GM21360 (cell line): ENCODE results near the gene SPNS3.

Experiments used
- ATAC-seq: cut with Tn5 transposase; IDR thresholded peaks from one replicate; pipeline ENCODE4 v1.9.1; 2021; ENCODE audit warnings: mild to moderate bottlenecking, moderate library complexity; ENCODE audit not compliant: unreplicated experiment

Gene SPNS3

DNA sequence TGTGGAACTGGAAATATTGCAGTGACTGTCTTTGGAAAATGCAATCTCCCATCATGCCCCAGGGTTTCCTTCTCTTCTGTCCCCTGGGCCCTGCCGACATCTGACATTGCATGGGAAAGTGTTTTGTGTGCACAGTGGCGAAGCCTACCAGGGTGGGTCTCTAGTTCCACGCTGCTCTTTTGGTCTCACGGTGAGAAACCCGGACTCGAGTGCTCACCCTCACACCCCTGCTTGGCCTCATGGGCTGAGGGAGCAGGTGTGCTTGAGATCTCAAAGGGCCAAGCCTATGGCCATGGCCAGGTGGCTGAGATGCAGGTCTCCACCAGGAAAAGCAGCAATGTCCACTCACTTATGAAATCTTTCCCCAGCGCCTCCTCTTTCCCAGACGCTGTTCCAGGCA is 32.0 kb downstream of the SPNS3 start:
- ATAC-seq, result no peak

DNA sequence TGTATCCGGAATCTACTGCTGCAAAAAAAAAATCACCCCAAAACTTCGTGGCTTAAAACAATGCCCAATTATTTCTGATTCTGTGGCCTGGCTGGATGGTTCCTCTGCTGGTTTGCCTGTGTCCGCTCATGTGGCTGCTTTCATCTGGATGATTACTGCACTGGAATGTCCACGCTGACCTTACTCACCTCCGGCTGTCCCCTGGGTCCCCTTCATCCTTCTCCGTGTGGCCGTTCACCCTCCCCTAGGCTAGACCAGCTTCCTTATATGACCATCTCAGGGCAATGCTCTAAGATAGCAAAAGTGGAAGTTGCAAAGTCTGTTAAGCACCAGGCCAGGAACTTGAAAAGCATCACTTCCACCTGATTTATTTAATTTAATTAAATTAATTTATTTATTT is 33.5 kb downstream of the SPNS3 start:
- no peak for ATAC-seq

DNA sequence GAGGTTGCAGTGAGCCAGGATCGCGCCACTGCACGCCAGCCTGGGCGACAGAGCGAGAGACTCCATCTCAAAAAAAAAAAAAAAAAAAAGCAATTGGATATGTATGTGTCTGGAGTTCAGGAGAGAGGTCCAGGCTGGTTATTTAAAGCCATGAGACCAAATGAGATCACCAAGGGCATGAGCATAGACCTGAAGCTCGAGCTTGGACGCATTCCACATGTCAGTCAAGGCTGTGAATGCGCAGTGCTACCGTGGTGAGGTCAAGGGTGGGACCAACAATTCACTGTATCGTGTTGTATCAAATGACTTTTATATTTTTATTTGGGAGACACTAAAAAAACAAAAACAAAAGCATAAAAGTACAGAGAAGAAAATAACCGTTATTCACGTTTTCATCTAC is 35.8 kb downstream of the SPNS3 start:
- no peak for ATAC-seq

DNA sequence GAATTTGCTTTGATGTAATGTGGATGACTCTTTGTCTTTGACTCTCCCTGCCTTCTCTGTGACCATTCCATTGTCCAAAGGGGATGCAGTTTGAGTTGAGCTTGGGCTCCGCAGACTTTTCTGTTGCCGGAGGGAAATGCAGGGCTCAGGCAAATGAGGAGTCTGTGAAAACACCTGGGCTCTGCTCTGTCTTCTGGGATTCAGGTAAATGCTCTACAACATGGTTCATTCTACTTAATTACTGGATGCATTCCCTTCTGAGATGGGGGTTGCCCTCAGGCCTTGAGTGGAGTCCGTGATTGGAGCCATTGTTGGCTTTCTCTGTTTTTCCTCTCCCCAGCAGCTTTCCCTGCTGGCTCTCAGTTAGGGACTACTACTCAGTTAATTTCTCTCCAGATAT is 38.5 kb downstream of the SPNS3 start:
- ATAC-seq, result no peak

DNA sequence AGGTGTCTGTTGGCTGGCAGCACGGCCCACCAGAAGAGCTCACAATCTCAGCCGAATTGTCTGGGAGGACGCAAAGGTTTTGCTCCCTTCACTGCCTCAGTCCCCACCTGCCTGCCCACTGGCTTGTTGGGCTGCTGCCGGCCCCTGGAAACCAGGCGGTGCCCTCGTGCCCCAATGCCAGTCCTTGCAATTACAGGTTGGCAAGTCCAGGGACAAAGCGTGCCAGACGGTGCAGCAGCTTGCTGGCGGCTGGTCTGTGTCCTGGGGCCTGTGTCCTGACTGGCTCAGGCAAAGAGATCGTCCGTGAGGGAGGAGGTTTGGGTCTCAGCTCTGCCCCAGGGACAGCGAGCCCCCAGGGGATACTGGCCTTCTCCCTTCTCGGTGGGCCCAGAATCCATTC is 40.4 kb downstream of the SPNS3 start:
- ATAC-seq, result no peak

DNA sequence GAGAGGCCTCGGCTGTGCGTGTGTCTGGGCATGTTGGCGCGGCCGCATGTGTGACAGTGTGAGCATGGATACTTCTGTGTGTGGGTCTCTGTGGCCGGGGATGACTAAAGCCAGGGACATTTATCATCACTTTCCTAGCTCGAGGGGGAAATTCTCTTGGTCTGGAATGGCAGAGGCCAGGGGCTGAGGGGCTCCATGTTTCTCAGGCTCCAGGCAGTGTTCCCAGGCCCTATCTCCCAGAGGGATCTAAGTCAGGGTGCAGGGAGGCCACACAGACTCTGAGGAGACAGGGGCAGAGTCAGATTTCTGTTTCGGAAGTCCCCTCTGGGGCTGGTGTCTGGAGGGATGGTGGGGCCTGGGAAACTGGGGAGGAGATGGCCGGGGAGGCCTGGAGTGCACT is 41.3 kb downstream of the SPNS3 start:
- no peak for ATAC-seq

DNA sequence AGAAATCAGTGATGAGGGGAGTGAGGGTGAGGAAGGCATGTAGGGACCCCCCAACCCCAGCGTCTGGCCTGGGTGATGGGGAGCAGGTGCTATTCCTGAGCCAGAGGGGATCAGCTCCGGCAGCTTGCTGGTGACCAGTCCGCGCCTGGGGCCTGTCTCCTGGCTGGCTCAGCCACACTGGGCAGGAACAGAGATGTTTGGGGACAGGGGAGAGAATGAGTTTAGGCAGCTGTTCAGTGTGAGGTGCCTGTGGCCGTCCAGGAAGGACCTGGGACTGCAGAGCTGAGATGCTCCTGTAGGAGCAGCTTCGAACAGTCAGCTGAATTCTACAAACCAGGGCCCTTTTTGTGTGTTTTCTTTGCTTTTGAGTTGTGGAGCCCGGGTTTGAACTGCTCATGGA is 41.7 kb downstream of the SPNS3 start:
- ATAC-seq, result no peak

DNA sequence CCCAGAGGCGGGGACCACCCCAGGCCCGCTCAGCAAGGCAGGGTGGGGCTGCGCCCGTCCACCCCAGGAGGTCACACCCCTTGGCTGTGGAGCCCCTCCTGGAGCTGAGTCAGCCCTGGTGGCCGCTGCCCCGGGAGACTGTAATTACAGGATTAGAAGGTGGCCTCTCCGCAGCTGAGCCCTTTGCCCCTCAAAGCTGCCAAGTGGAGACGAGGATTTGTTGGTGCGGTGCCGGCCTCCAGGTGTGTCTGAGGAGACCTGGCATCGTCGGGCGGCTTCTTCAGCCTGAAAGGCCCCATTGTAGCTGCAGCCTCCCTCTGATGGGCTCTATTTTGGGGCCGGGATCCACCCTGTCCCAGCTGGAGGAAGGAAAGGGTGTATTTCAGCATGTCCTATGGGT is 42.3 kb downstream of the SPNS3 start:
- ATAC-seq, result no peak

DNA sequence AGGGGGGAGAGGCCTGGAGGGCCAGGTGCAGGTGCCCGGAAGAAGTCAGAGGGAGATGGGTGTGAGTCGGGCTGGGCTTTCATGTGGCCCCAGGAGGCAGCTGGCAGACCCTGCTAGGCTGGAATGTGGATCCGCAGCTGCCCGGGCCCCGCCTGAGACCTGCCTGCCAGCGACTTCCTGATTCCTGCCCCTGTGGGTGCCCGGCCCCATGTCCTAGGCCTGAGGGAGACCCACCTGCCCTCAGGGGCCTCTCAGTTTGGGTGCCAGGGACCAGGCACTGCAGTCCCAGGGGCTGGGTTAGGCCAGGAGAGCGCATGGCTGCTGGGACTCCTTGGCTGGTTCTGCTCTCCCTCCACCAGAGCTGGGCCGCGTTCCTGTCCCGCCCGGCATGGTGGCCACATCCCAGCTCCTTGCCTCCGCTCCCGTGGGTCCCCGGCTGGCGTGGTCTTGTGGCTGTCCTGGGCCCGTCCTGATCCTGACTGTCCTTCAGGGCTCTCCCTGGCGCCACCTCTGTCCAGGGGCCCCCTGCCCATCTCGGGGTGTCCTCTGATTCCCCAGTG is 42.9 kb downstream of the SPNS3 start:
- no peak for ATAC-seq

DNA sequence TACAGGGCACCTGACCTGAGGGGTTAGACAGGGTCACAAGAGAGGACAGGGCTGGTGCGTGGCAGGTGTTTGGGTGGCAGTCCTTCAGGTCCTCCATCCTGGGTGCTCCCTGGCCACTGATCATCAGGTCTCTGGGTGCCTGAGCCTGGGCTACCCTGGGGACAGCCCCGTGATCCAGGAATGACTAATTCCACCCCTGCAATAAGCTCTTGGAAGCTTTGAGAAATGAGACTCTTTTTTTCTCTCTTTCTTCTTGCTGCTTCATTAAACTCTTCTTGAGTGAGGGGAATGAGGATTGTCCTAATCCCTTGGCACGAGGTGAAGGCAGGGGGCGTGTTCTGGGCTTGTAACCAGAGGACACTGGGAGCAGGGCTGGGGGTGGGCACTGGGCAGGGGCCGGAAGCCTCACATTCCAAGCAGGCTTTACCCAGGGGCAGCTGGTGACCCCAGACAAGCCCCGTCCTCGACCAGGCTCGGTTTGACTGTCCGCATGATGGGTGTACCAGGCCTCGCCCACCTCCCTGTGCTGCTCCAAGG is 43.6 kb downstream of the SPNS3 start:
- ATAC-seq, result no peak

DNA sequence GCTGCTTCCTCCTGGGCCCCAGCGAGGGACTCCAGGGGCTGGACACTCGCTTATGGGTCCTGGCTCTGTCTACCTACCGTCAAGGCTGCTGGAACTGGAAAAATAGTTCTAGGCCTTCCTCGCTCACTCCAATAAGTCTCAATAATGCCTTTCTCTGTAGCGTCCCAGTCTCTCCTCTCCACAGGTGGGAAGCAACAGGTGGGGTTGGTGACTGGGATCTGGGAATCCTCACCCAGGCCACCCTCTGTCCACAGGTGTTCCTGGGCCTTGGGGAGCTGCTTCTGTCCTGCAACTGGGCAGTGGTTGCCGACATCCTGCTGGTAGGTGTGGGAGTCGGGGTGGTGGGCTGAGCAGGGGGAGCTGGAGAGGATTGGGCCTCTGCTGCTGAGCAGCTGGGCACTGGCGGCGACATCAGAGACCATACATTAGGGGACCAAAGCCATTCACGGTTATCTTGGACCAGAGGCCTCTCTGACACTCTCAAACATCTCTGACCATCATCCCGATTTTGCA is 44.6 kb downstream of the SPNS3 start:
- no peak for ATAC-seq

DNA sequence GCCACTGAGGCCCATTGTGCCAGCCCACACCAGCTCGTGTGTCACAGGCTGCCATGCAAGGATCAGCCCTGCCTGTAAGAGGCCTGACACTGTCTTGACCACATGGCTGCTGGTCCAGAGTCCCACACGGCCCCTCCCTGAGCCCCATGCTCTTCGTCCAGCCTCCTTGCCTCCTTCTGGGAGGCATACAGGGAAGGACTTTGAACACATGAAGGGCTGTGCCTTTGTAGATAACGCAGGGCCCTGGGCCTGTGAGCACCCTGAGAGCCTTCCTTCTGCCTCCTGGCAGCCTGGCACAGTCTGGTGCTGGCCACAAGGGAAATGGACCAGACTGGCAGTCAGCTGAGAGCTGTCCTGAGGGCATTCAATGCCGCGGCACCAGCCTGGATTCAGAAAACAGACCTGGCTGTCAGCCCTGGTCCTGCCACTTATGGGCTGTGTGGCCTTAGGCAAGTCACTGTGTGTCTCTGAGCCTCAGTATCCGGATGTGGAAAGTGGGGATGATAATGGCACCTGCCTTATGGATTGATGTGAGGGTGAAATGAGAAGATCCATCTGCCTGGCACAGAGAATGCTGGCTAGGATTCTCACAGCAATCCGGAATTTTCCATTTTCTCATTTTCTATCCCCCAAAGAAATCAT is 45.7 kb downstream of the SPNS3 start:
- no peak for ATAC-seq

DNA sequence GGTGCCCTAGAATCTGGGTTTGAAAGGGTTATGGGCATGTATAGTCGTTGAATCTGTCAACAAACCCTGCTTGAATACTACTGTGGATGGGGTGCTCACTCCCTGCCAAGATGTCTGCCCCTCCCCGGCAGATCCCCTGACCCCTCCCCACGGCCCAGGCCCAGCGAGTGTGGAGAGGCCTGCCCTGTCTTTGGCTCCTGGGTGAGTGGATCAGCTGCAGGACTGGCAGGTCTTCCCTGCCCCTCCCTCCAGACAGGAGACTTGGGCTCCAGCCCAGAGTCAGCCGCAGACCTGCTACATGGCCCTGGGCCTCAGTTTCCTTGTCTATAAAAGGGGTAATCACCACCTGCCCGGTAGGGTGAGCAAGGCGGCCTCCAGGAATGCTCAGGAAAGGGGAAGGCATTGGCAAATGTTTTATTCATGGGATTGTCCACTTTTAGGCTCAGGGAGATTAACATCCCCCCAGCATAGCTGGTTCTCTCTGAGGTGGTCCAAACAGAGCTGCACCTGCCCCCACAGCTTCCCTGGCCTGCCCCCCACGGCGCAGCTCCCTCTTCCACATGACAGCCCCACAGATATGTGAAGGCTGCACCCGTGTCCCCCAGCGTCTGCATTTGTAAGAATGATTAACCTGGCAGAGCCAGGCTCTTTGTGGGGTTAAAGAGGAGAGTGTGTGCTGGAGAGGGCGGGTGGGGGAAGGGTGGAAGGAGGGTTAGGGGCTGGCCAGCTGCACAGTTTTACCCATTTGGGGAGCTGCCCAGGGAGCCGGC is 46.4 kb downstream of the SPNS3 start:
- no peak for ATAC-seq

DNA sequence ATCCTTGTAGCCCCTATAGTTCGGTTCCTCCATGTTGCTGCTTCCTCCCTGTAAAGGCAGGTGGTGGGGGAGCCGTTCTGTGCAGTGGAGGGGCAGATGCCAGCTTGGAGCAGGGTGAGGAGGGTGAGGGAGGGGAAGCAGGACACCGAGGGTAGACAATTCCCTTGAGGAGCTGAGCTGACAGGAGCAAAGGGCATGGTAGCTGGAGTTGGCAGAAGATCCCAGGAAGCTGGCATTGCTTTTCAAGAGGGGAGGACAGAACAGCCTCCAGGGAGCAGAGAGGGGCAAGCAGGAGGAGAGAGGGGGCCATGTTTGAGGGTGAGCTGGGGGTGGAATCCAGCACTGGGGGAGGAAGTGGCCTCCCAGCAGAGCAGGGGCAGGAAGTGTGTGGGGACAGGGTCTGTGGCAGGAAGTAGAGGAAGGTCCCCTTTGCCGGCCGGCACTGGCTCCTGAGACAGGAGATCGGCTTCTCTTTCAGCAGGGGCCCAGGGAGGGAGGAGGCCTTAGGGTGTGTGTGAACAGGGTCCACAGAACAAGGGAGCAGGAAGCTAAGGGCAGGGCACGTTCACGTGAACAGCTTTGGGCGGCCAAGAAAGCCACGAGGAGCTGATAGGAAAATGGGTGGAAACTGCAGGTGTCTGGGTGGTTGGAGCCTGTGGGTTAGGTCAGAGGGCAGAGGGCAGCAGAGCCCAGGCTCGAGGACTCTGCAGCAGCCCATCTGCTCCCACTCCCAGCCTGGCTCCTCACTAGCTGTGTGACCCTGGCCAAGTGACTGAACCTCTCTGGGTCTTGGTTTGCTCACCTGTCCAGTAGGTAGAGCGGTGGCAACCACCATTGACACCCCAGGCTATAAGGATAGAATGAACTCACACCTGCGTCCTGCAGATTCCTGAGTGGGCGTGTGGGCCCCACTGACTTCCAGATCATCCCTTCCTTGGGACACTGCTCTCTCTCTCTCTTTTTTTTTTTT is 47.5 kb downstream of the SPNS3 start:
- no peak for ATAC-seq

DNA sequence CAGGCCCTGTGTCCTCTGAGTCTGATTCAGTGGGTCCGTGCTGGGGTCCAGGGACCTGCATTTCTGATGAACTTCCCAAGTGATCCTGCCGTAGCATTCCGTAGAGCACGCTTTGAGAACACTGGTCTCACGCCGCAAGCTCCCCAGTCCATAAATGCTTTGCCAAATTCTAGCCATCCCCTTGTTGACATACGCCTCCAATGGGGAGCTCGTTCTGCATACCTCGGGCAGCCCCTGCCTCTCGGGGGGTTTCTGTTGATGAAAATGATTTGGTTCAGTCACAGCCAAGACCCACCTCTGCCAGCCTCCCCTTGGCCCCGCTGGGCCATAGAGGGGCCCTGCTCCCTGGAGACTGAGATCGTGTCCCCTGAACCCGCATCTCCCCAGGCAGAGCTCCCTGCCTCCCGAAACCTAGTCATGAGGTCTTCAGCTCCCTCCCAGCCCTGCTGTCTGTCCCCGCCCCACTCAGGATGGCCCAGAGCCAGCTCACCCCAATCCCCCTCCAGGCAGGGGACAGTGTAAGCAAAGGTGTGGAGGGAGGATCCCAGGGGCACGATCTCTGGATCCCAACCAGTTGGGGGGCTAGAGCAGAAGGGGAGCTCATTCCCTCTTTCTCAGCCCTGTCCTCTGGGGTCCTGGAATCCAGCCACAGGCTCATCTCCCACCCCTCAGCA is 48.7 kb downstream of the SPNS3 start:
- no peak for ATAC-seq

DNA sequence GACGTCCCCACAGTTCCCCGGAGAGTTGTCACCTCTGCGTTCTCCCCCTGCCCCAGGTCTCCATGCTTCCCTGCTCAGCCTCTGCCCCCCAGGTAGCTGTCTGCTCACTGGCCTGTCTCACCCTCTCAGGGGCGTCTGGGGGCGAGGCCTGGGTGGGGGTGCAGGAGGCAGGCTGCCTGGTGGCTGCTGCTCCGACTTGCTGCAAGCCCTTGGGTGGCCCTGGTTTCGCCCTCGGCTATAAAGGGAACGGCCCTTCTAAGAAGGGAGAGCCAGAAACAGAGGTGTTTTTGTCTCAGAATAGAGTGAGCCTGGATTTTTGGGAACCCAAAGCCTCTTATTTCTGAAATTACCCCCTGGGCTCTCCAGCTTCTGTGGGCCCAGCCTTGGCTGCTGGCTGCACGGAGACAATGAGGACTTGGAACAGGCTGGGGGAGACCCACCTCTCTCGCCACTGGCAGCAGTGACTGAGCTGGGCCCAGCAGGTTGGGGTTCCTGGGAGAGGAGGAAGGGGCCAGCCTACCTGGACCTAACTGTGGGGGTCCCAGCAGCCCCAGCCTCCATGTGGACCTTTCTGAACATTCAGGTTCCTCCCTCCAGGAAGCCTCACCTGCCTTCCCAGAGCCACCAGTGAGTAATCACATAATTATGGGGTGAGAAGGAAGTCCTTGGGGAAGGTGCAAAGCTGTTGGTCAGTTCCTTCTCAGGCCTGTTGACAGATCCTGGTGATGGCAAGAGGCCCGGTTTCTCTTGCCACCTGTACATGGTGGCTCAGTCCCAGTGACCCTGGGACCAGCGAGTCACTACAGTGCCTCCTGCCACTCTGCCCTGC is 49.5 kb downstream of the SPNS3 start:
- ATAC-seq, result no peak

DNA sequence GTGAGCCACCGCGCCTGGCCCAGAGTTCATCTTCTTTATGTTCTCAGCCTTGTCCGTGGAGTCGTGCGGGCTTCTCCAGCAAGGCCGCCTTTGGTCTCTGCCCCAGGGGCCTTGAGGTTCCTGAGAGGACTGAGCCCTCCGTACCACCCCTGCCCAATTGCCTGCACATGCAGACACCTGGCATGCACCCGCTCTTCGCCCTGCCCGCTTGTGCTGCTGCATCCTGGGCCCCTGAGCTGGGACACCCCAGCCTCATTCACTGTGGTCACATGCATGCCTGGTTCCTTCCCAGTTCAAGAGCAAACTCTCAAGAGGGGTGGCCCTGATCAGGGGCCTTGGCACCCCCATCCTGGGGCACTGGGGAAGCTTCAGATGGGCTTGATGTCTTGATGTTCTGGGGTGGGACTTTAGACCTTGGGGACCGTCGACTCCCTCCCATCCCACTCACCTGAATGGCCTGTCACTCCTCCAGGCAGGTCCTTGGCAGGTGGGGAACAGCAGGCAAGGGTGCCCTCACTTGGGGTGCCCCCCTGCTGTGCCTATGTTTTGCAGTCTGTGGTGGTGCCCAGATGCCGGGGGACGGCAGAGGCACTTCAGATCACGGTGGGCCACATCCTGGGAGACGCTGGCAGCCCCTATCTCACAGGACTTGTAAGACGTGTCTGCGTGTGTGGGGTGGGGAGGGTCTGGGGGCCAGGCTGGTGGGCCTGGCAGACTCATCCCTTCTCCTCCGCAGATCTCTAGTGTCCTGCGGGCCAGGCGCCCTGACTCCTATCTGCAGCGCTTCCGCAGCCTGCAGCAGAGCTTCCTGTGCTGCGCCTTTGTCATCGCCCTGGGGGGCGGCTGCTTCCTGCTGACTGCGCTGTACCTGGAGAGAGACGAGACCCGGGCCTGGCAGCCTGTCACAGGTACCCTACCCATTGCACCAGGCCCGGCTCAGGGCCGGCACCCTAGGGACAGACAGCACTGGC is 52.2 kb downstream of the SPNS3 start:
- ATAC-seq, result no peak

DNA sequence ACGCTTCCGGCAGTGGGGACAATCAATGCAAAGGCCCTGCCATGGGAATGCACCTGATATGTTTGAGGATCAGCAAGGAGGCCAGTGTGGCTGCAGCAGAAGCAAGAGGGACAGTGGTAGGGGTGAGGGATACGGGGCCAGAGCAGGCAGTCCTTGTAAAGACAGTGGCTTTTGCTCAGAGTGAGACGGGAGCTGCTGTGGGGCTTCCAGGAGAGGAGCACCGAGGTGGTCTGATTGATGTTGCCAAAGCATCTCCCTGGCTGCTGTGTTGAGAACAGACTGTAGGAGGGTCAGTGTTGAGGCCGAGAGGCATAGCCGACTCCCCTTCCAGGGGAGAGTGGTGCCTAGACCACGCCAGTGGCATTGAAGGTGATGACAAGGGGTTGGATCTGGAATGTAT is 53.6 kb downstream of the SPNS3 start:
- ATAC-seq, result no peak
